ENCODE results near the gene NUMBL.

DNA sequence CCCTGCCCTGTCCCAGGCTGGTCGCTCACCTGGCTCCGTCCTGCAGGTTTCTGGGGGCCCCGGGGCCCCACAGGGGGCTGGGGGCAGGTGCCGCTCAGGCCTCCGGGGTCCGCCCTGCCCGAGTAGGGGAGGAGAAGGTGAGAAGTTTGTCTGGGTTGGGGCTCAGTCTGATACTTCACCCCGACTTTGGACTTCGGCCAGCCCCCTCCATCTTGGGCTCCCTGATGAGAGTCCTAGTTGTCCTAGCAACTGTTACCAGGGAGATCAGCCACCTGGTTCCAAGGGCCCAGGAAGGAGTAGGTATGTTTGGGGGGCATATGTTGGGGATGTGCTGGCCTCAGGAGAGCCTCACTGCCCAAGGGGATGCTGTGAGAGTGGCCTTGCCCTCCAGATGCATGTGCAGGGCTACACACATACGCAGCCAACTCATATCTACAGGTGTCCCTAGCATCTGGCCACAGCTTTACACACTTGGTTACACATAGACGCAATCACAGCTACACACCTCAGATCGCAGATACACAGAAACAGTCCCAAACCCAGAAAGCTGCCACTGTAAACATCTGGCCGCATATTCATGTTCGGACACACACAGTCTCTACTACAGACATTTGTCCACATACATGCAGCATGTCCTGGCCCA is 3.4 kb downstream of the NUMBL start:
- TF ChIP-seq, protein P1, sequence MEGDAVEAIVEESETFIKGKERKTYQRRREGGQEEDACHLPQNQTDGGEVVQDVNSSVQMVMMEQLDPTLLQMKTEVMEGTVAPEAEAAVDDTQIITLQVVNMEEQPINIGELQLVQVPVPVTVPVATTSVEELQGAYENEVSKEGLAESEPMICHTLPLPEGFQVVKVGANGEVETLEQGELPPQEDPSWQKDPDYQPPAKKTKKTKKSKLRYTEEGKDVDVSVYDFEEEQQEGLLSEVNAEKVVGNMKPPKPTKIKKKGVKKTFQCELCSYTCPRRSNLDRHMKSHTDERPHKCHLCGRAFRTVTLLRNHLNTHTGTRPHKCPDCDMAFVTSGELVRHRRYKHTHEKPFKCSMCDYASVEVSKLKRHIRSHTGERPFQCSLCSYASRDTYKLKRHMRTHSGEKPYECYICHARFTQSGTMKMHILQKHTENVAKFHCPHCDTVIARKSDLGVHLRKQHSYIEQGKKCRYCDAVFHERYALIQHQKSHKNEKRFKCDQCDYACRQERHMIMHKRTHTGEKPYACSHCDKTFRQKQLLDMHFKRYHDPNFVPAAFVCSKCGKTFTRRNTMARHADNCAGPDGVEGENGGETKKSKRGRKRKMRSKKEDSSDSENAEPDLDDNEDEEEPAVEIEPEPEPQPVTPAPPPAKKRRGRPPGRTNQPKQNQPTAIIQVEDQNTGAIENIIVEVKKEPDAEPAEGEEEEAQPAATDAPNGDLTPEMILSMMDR (conservative IDR thresholded peaks at IDR 0.05; ENCODE audit: low read depth, low read length) = no peak
- TF ChIP-seq EZH2 (IDR thresholded peaks at IDR 0.05; ENCODE audit: low read length, unreplicated experiment) = no peak
- TF ChIP-seq EZH2phosphoT487 (IDR thresholded peaks at IDR 0.05; ENCODE audit: borderline replicate concordance, low read length) = no peak

Data from PC-3 (cell line).